Endothelial cell of umbilical vein (primary cell): ENCODE measurements around the gene PERCC1. TPM values are rescaled to one million over a fixed set of nuclear protein-coding genes. Genes with fewer than 3 reads are reported as not detected.

Source experiments
- BruUV-seq: library from RNA; stranded (reverse); fragments of 400-500 nt; replicated peaks from 2 replicates; lab custom pipeline; 2021; lab: Mats Ljungman, UMichigan
- CTCF ChIA-PET: fragments of 300-600, 350-600 bp; sonication (Branson Sonifier 250); formaldehyde crosslinking; loops from one replicate; lab custom pipeline; 2021; ENCODE audit warnings: antibody characterized with exemption, inconsistent platforms; lab: Charles Lee
- POLR2A ChIA-PET: fragments of 300-600, 350-600 bp; sonication (Branson Sonifier 250); formaldehyde crosslinking; loops from one replicate; lab custom pipeline; 2021; ENCODE audit warnings: antibody characterized with exemption, inconsistent platforms; lab: Charles Lee
- DNase-seq: peaks from one replicate; pipeline ENCODE4 v3.0.0-alpha.2; 2011; ENCODE audit warnings: low read depth, low spot score
- FAIRE-seq: peaks from 2 replicates; lab custom pipeline; 2011; peaks lifted over from hg19 to GRCh38; lab: Jason Lieb, UNC
- H2AFZ ChIP-seq: 2 replicates; pipeline ENCODE4 v1.6.0; 2012; ENCODE audit warnings: low read depth, low read length, control low read depth, inconsistent platforms
- H3K27ac ChIP-seq: 2 replicates; pipeline ENCODE4 v1.5.1; 2011; ENCODE audit warnings: low read depth, mild to moderate bottlenecking, control low read depth, low read length, moderate library complexity; ENCODE audit not compliant: insufficient read depth
- H3K27me3 ChIP-seq, 2 experiments: 2 replicates each; pipeline versions ENCODE4 v1.6.0 to v1.6.1; 2011; ENCODE audit warnings: low read length in 2 of 2, mixed read lengths in 1 of 2; ENCODE audit not compliant: control insufficient read depth in 2 of 2, insufficient read depth in 2 of 2
- H3K36me3 ChIP-seq, 2 experiments: 2 replicates in 1 of 2; 3 replicates in 1 of 2; pipeline ENCODE4 v1.5.1; 2011; ENCODE audit warnings: low read length in 2 of 2, mild to moderate bottlenecking in 1 of 2, moderate library complexity in 1 of 2; ENCODE audit not compliant: control insufficient read depth in 2 of 2, insufficient read depth in 2 of 2; ENCODE audit errors: extremely low read depth in 1 of 2
- H3K4me1 ChIP-seq: 3 replicates; pipeline ENCODE4 v1.5.1; 2011; ENCODE audit warnings: mild to moderate bottlenecking, low read length; ENCODE audit not compliant: control insufficient read depth, insufficient read depth; ENCODE audit errors: extremely low read depth
- H3K4me2 ChIP-seq: 2 replicates; pipeline ENCODE4 v1.6.1; 2011; ENCODE audit warnings: low read length, control low read depth, mixed read lengths; ENCODE audit not compliant: insufficient read depth
- H3K4me3 ChIP-seq, 3 experiments: fragments of 200-600 bp in 1 of 3; sonication (generic), shearing (Covaris generic) in 1 of 3; replicated peaks in 1 of 3; 2 replicates each; pipeline ENCODE4 v1.5.1; 2011 to 2016; ENCODE audit warnings: control low read depth in 3 of 3, low read length in 3 of 3, mild to moderate bottlenecking in 2 of 3, inconsistent platforms in 1 of 3, low read depth in 1 of 3, moderate library complexity in 1 of 3; ENCODE audit not compliant: insufficient read depth in 1 of 3
- H3K79me2 ChIP-seq: 2 replicates; pipeline ENCODE4 v1.6.0; 2012; ENCODE audit warnings: low read length, inconsistent platforms; ENCODE audit not compliant: control insufficient read depth, insufficient read depth
- H3K9ac ChIP-seq: replicated peaks from 2 replicates; pipeline ENCODE3; 2011; ENCODE audit warnings: low read length, control low read depth; ENCODE audit not compliant: insufficient read depth; ENCODE audit errors: extremely low read depth
- H3K9me1 ChIP-seq: replicated peaks from 3 replicates; pipeline ENCODE4 v1.6.0; 2011; ENCODE audit warnings: mild to moderate bottlenecking, low read length; ENCODE audit not compliant: control insufficient read depth, insufficient read depth; ENCODE audit errors: extremely low read depth
- H3K9me3 ChIP-seq: replicated peaks from 2 replicates; pipeline ENCODE4 v1.5.1; 2012; ENCODE audit warnings: low read length, inconsistent platforms; ENCODE audit not compliant: control insufficient read depth, insufficient read depth
- H4K20me1 ChIP-seq: replicated peaks from 2 replicates; pipeline ENCODE3; 2011; ENCODE audit warnings: mild to moderate bottlenecking, low read length; ENCODE audit not compliant: control insufficient read depth, insufficient read depth; ENCODE audit errors: extremely low read depth
- CTCF ChIP-seq, 2 donors: IDR thresholded peaks; 1 replicate in 1 of 2; 2 replicates in 1 of 2; pipeline ENCODE4 v1.5.1; 2011; ENCODE audit warnings: low read length in 2 of 2, mild to moderate bottlenecking in 2 of 2, moderate library complexity in 2 of 2, control low read depth in 1 of 2, inconsistent platforms in 1 of 2, low read depth in 1 of 2; ENCODE audit not compliant: insufficient read depth in 1 of 2; ENCODE audit errors: extremely low read depth in 1 of 2
- EZH2 ChIP-seq: IDR thresholded peaks from 2 replicates; pipeline ENCODE4 v1.6.1; 2012; ENCODE audit warnings: borderline replicate concordance, low read depth, mild to moderate bottlenecking, moderate library complexity, low read length, inconsistent platforms; ENCODE audit not compliant: severe bottlenecking
- FOS ChIP-seq: IDR thresholded peaks from 2 replicates; pipeline ENCODE4 v1.6.1; 2011; ENCODE audit warnings: mild to moderate bottlenecking, low read length, moderate library complexity, borderline replicate concordance; ENCODE audit not compliant: insufficient read depth
- GATA2 ChIP-seq: IDR thresholded peaks from 2 replicates; pipeline ENCODE4 v1.7.0; 2011; ENCODE audit warnings: low read depth, mild to moderate bottlenecking, moderate library complexity, mixed read lengths, low read length; ENCODE audit not compliant: insufficient read length, insufficient read depth
- MAX ChIP-seq: IDR thresholded peaks from 2 replicates; pipeline ENCODE4 v1.6.1; 2011; ENCODE audit not compliant: insufficient read depth, insufficient read length
- MYC ChIP-seq: IDR thresholded peaks from one replicate; pipeline ENCODE4 v1.6.1; 2011; ENCODE audit warnings: mild to moderate bottlenecking, low read depth, low read length
- POLR2AphosphoS5 ChIP-seq: IDR thresholded peaks from 2 replicates; pipeline ENCODE4 v1.6.1; 2012; ENCODE audit warnings: low read depth, mild to moderate bottlenecking, control low read depth, low read length, moderate library complexity; ENCODE audit not compliant: insufficient read depth
- dilution Hi-C: fragments of 300-500 bp; cut with MboI; formaldehyde crosslinking; loops from one replicate; pipeline ENCODE4 v1.15.0; 2019; ENCODE audit warnings: low sequenced_read_pairs; ENCODE audit not compliant: extremely low pct_ligation_motif_present
- intact Hi-C: fragments of 100-400 bp; cut with micrococcal nuclease; formaldehyde crosslinking; loops from one replicate; pipeline ENCODE4 v1.10.0; 2022
- polyA plus RNA-seq, 4 experiments: library from polyadenylated mRNA; depleted of rRNA in 3 of 4; stranded (reverse) in 3 of 4; unstranded in 1 of 4; fragments of >200 nt; gene quantifications; 2 replicates each; pipeline versions ENCODE4 v1.2.1 to v1.2.3, GENCODE V29; 2011 to 2012; ENCODE audit warnings: missing spikeins in 1 of 4
- total RNA-seq: library from RNA; stranded (reverse); gene quantifications from 2 replicates; pipeline ENCODE4 v1.2.3, GENCODE V29; 2021

PERCC1 gene
- total and polyA plus RNA-seq, 2 donors (not counting 3 experiments of a cell fraction or from before 2014, with no cell fraction given): not detected

DNA sequence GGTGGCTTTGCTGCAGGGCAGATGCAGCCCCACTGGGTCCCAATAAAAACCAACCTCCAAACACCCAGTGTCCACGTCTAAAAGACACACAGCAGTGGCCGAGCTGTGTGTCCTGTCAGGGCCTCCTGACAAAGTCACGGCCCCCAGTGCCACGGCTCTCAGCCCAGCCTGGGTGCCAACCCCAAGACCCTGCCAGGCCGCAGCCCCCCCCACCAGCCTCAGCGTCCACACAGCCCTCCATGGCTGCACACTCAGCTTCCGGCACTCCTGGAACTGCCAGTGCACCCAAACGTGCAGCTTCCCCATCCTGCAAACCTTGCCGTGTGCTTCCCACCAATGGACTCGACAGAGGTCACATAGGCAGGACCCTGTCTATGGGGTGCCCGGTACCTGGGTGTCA, 17.1 kb downstream of the PERCC1 start:
- Histone ChIP-seq H3K9ac (no peak overlapping the region), H3K27me3 (no peaks in the 10 kb centered on the region), H3K4me3 (no peak overlapping the region), H4K20me1 (no peaks in the 10 kb centered on the region), H3K36me3 (peaks cover 0 to 32% of the 10 kb centered on the region in 2 experiments), H2AFZ (no peak overlapping the region), H3K27ac (no peak overlapping the region), H3K9me1 (no peaks in the 10 kb centered on the region), H3K4me2 (no peak overlapping the region), H3K9me3 (no peaks in the 10 kb centered on the region), H3K79me2 (no peaks in the 10 kb centered on the region), H3K4me1 (no peaks in the 10 kb centered on the region)
- DNase-seq (no peak), FAIRE-seq (no peak)
- ChIA-PET POLR2A (no interaction called here), CTCF (no interaction called here)
- TF ChIP-seq FOS (no peak), GATA2 (no peak), EZH2 (no peak), POLR2AphosphoS5 (no peak)
- BruUV-seq: no TSS peak
- intact Hi-C loops (no loop called here), dilution Hi-C loops (no loop called here)

- Histone ChIP-seq H3K4me1 (no peaks in the 10 kb centered on the region), H3K4me3 (no peak overlapping the region), H3K27ac (no peak overlapping the region), H3K36me3 (peaks cover 0 to 38% of the 10 kb centered on the region in 2 experiments), H3K9me3 (no peaks in the 10 kb centered on the region), H3K79me2 (no peaks in the 10 kb centered on the region), H4K20me1 (no peaks in the 10 kb centered on the region), H3K9me1 (no peaks in the 10 kb centered on the region), H3K9ac (no peak overlapping the region), H3K27me3 (no peaks in the 10 kb centered on the region), H3K4me2 (no peak overlapping the region), H2AFZ (no peak overlapping the region)
- no peak for TF ChIP-seq EZH2
- no peak for TF ChIP-seq MYC
- no peak for TF ChIP-seq CTCF (IDR thresholded peaks at IDR 0.05; ENCODE audit: extremely low read depth in 1 of 2, insufficient read depth in 1 of 2, low read depth in 1 of 2, low read length in 2 of 2)
- TF ChIP-seq MAX: no peak
- TF ChIP-seq GATA2: no peak
- TF ChIP-seq POLR2AphosphoS5: no peak
- BruUV-seq: no TSS peak
- ChIA-PET CTCF (no interaction called here), POLR2A (no interaction called here)
- dilution Hi-C loops: no loop called here
- DNase-seq (no peak), FAIRE-seq (no peak)
- intact Hi-C loops: no loop called here
Observed at GRCh38 chr16:1448536-1449116, 17.7 kb downstream of the PERCC1 start.
